ENCODE measurements around the gene PBXIP1.
"Not testable (repeated sequence)": the region's sequence is repeated elsewhere in the genome, so short reads cannot be mapped to it uniquely, and the experiment has no call there.

The PBXIP1 gene

DNA sequence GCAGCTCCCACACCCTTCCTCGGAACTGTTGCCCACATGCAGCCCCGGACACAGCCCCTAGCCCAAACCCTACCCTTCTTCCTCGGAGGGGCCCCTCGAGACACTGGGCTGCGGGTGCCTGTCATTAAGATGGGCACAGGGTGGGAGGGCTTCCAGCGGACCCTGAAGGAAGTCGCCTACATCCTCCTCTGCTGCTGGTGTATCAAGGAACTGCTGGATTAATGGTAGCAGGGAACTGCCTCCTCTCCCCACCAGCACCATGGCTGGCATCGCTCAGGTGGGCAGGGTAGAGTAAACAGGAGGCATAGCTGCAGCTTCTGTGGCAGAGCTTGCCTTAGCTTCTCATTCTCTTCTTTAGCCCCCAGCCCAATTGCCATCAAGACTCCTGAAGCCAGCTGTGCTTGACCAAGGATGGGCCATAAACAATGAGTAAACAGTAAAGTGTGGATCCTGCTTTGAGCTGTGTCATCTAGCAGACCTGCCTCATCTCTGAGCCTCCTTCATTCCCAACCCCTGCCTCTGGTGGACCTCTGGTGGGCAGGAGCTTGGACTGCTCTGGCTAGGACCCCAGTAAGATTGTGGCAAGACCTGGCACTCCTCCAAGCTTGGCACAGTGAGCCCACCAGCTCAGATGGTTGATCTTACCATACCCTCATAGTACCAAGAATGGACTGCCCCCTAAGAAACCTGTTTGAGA, 37.8 kb upstream of the PBXIP1 start, which contains the start of gene LENEP:
TSS of gene LENEP (plus strand) at position 15 of the 697 bp plus-strand sequence. CDS start at position 37, 22 bp downstream.
- no peak for DNase-seq

DNA sequence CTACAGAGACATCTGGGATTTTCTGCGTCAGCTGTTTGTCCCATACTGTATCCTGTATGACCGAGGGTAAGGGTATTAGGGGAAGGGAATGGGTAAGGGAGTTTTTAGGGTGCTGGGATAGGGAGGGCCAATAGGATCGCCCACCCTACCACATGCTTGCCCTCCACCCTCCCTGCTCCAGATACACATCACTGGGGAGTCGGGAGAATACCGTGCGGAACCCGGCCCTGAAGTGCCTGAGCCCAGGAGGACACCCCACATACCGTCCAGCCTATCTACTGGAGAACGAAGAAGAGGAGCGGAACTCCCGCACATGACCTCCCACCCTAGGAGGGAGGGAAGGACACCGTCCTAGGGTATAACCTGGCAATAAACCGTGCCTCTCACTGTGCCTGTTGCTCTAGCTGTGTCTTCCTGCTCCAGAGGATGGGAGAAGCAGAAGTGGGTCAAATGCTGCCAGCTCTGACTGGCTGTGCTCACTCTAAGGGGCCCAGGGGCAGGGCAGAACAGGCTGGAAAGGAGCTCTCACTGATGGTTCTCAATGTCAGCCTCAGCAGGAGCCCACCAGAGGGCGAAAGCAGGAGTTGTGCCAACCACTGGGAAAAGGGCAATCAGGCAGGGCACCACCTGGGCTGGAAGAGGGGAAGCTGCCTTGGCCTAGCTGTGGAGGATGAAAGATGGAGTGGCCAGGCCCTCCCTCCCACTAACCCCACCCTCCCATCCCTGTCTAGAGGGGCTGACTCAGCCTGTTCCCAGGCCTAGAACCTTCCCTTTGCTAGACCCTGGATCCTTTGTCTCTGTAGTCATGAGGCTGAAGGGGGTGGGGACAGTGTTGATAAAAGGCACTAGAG, 37.0 kb upstream of the PBXIP1 start:
- DNase-seq = no peak

- no peak for DNase-seq
These were observed 34.4 kb upstream of the PBXIP1 start for GRCh38 chr1:154990276-154990675.

DNA sequence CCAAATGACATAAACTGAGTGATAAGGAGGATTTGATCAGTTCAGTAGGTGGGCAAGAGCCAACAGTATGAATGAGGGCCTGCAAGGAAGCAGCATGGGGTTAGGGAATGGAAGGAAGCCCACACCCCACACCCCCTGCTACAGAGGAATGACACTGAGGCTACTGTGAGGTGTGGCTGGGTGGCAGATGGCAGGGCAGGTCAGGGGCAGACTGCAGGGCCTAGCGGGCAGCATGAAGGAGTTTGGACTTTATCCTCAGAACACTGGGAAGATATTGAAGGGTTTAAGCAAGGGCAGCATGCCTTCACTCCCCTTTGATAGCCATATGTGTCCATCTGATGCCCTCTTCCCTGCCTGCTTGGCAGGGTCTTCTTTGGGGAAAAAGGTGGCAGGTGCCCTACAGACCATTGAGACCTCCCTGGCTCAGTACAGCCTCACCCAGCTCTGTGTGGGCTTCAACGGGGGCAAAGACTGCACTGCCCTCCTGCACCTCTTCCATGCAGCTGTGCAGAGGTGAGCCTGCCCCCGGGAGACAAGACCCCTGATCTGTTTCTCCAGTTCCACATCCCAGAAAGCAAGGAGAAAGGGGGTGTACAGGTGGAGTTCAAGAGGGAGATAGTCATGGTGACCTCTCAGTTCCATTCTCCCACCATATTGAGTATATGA, 33.4 kb upstream of the PBXIP1 start:
- DNase-seq = no peak

GRCh38 chr1:154988058-154988954, 32.4 kb upstream of the PBXIP1 start:
- no peak for DNase-seq

DNA sequence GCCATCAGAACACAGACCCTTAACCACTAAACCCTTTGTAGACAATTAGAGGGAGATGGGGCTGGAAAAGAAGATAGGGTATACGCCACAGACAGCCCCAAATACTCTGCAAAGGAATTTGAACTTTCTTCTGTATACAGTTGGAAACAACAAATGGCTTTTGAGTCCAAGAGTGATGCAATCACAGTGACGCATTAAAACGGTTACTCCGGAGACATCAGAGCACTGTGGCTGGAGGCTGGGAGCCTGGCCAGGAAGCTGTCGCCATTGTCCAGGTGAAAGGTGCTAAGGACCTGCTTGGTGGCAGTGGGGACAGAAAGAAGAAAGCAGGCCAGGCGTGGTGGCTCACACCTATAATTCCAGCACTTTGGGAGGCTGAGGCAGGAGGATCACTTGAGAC, 31.4 kb upstream of the PBXIP1 start:
- DNase-seq = no peak

GRCh38 chr1:154986736-154987135, 30.8 kb upstream of the PBXIP1 start:
- not testable (repeated sequence) for DNase-seq

DNA sequence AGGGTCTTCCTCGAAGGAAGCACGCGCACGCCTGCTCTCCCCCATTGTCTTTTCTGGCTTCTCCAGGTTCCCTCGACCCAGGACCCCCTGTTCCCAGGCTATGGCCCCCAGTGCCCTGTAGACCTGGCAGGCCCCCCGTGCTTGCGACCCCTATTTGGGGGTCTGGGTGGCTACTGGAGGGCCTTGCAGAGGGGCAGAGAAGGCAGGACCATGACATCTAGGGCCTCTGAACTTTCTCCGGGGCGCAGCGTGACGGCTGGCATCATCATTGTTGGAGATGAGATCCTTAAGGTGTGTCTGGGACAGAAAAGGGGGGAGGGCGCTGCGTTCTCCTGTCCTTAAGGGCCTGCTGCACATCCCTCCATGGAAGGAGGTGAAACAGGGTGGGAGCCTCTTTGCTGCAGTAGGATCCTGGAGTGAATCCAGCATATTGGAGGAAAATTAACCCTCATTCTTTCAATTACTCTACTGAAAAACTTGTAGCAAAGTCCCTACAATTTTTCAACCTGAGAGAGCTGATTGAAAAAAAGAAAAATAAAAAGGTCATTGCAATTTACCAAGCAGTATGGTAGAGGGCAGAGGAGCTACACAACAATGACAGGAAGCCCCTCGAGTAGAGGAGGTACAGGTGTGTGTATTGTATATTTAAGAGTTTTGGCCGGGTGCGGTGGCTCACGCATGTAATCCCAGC, 28.0 kb upstream of the PBXIP1 start:
- no peak for DNase-seq

DNA sequence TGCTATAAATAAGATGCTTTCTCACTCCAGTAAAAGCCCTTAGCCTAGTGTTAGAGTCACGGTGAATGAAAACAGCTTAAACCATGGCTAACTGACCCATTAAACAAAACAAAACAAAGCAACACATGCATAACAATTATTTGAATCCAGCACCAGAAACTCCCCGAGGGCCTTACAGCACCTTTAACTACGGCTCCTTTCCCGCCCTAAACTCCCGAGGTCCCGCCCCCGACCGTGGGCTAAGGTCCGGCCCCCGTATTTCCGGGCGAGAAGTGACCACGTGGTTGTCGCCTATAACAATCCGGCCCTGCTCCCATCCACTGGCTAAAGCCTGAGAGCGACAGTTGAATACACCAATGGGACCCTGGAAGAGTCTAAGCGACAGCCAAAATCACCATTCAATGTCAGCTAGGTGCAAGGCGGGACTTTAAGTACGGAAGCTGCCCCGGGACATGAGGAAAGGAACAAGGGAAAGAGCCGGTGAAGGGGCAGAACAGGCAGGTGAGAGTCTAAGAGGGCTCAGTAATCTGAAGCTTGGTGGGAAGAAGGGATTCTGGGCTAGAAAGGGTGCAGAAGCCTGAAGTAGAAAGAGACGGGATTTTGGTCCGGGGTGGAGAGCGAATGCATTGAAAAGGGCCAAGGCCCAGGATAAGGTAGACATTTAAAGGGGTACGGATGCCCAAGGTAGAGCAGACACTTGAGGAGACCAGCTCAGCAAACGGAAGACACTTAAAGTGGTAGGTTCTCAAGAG, 27.2 kb upstream of the PBXIP1 start, which contains the start of gene FLAD1:
TSS of gene FLAD1 (plus strand) at position 448 of the 752 bp plus-strand sequence. CDS start 351 bp downstream, outside the sequence.
- DNase-seq = peak; percentile 100

- no peak for DNase-seq
These were observed 26.4 kb upstream of the PBXIP1 start for GRCh38 chr1:154982341-154982740.

GRCh38 chr1:154978360-154978759, 22.5 kb upstream of the PBXIP1 start:
- DNase-seq = no peak

GRCh38 chr1:154977762-154978161, 21.9 kb upstream of the PBXIP1 start:
- DNase-seq = not testable (repeated sequence)

DNA sequence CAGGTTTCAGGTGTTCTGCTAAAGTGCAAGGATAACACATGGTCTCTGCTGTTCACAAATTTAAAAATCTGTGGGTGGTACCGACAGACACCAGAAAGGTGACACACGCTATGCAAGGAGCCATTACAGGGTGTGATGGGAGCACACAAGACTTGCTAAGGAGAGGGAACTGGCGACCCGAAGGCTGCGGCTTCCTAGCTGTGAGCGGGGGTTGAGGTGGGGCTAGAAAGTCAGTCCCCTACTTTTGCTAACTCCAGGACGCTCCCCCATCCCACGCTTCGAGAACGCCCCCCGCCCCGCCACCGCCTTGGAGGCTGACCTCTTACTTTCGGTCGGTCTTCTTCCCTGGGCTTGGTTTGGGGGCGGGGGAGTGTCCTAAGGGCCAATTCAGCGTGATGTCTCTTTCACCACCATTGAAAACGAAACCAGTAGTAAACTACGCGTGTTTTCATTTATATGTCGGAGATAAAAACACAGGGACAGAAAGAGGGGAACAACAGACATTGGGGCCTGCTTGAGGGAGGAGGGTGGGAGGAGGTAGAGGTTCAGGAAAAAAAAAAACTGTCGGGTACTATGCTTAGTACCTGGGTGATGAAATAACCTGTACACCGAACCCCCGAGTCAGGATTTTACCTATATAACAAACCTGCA, 19.6 kb upstream of the PBXIP1 start:
- no peak for DNase-seq

GRCh38 chr1:154974808-154975408, 19.0 kb upstream of the PBXIP1 start:
- peak; percentile 96 for DNase-seq

DNA sequence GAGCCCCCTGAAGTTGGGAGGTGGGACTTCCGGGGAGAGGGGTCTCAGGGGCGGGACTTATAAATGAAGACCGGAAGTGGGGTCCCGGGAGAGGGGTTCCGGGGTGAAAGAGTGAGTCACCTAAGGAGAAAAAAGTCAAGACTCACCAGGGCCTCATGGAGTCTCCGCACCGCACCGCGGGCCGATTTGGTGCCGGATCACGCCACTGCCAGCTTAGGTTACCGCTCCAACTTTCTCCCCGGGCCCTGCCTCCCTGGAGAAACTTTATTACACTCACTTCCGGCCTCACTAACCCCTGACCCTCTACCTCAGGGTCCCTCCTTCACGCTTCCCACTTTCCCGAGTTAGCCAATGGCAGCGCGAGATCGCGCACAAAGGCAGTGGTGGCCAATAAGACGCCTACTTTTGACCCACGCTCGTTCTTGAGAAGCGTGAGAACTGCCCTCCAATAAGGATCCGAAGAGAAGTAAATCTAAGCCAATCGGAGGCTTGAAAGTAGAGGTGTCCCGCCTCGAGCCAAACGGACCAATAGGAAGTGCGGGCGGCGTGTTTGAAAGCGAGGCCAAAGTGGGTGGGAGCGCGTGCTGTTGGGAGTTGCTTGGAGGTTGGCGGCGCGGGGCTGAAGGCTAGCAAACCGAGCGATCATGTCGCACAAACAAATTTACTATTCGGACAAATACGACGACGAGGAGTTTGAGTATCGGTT, 18.4 kb upstream of the PBXIP1 start, which contains the start of gene CKS1B:
TSS of gene CKS1B (plus strand) at position 580 of the 706 bp plus-strand sequence. CDS start at position 645, 65 bp downstream.
- peak; percentile 100 for DNase-seq

DNA sequence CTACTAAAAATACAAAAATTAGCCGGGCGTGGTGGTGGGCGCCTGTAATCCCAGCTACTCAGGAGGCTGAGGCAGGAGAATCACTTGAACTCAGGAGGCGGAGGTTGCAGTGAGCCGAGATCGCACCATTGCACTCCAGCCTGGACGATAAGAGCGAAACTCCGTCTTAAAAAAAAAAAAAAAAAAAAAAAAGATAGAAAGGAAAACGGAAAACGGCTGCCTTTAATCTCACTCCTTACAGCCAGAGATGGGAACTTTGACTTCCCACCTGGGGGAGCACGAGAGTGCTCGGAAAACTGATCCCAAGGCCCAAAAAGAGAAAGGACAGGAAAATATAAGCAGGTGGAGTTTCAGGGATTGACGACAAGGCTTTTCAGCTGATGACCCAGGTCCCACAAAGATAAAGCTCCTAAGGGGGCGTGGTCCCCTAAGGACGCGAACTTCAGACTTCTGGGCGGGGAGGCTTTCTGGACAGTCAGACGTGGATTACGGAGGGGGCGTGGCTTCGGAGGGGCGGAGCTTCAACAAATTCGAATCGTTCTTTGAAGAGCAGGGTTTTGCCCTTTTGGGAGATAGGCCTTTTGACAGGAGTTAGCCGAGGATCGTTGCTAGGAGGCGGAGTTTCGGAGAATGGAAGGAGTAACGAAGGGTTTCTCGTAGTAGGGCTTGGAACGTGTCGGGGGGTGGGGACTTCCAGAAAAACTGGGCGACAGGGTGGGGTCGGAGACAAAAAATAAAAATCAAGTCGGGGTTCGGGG, 17.6 kb upstream of the PBXIP1 start:
- peak; percentile 90 for DNase-seq

- DNase-seq = no peak
These were observed 16.8 kb upstream of the PBXIP1 start for GRCh38 chr1:154972517-154973343.

GRCh38 chr1:154972213-154972516, 16.3 kb upstream of the PBXIP1 start:
- DNase-seq = no peak

Data from NCI-H1092 (cell line).